22Rv1 (cell line): ENCODE data around the gene ANKS1B.

Source experiments
- ZFX ChIP-seq: fragments of 450-650 bp; IDR thresholded peaks from 2 replicates; pipeline ENCODE4 v1.6.1; 2017; ENCODE audit warnings: antibody characterized with exemption, borderline replicate concordance
- TF ChIP-seq, protein P1 (sequence below): fragments of 450-650 bp; IDR thresholded peaks from 2 replicates; pipeline ENCODE4 v1.5.1; 2017; ENCODE audit warnings: mild to moderate bottlenecking

DNA sequence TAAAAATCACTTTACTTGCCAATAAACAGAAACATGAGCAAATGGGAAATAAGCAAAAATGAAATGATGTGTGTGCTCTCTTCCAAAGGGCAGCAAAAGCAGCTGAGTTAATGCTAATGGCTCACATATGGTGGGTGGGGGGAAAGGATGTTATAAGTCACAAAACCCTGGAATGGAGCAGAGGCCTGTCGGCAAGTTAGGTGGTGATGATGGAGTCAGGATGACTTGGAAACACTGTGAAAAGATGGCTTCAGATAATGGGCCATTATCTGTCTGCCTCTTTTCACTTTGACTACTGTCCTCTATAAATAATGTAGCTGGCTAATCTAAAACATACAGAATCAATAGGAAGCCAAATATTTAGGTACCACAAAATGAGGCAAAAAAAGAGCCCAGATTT is 1111.0 kb downstream of the ANKS1B start:
- TF ChIP-seq, protein P1, sequence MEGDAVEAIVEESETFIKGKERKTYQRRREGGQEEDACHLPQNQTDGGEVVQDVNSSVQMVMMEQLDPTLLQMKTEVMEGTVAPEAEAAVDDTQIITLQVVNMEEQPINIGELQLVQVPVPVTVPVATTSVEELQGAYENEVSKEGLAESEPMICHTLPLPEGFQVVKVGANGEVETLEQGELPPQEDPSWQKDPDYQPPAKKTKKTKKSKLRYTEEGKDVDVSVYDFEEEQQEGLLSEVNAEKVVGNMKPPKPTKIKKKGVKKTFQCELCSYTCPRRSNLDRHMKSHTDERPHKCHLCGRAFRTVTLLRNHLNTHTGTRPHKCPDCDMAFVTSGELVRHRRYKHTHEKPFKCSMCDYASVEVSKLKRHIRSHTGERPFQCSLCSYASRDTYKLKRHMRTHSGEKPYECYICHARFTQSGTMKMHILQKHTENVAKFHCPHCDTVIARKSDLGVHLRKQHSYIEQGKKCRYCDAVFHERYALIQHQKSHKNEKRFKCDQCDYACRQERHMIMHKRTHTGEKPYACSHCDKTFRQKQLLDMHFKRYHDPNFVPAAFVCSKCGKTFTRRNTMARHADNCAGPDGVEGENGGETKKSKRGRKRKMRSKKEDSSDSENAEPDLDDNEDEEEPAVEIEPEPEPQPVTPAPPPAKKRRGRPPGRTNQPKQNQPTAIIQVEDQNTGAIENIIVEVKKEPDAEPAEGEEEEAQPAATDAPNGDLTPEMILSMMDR = no peak
- TF ChIP-seq ZFX = no peak
